NT2/D1 (cell line): ENCODE data around the gene FEM1C.

Source experiments
- SUZ12 ChIP-seq: IDR thresholded peaks from 2 replicates; pipeline ENCODE4 v1.6.1; 2011; ENCODE audit not compliant: insufficient read length, insufficient read depth; ENCODE audit errors: extremely low read depth
- ZNF274 ChIP-seq: IDR thresholded peaks from 2 replicates; pipeline ENCODE4 v1.6.1; 2011; ENCODE audit warnings: mild to moderate bottlenecking, low read depth, low read length

GRCh38 chr5:115544043-115544435, 536 bp downstream of the FEM1C start:
- TF ChIP-seq SUZ12 (no peak), ZNF274 (no peak)
